Measurements from ENCODE around the gene PLK2. TPM values are rescaled to one million over a fixed set of nuclear protein-coding genes. Genes with fewer than 3 reads are reported as not detected.

PLK2 gene
- total RNA-seq, 1 experiment from 2014 or later: 31.9 TPM

DNA sequence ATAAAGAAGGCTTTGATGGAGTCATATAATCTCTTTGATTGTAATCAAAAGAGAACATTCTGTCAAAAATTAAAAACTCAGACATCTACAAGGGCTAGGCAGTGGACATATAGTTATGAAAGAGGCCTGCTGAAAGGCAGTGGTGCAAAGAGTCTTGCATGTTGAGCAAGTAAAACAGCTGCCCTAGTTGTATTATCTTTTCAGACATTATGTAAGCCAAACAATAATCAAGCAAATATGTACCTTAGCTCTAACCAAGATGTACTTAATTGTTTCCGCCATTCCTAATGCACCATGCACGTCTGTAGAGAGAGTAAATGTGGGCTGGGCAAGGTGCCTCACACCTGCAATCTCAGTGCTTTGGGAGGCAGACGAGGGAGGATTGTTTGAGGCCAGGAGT, 45.6 kb upstream of the PLK2 start:
- Histone ChIP-seq H3K36me3 (ENCODE audit: control insufficient read depth, insufficient read depth, low read length) (no peaks in the 10 kb centered on the region), H3K4me3 (ENCODE audit: low read depth, low read length) (no peak overlapping the region), H3K9me3 (no peaks in the 10 kb centered on the region), H3K4me1 (peaks cover 5% of the 10 kb centered on the region), H3K27me3 (replicated peaks; ENCODE audit: control insufficient read depth, insufficient read depth, low read length) (no peaks in the 10 kb centered on the region)
- TF ChIP-seq, protein P1, sequence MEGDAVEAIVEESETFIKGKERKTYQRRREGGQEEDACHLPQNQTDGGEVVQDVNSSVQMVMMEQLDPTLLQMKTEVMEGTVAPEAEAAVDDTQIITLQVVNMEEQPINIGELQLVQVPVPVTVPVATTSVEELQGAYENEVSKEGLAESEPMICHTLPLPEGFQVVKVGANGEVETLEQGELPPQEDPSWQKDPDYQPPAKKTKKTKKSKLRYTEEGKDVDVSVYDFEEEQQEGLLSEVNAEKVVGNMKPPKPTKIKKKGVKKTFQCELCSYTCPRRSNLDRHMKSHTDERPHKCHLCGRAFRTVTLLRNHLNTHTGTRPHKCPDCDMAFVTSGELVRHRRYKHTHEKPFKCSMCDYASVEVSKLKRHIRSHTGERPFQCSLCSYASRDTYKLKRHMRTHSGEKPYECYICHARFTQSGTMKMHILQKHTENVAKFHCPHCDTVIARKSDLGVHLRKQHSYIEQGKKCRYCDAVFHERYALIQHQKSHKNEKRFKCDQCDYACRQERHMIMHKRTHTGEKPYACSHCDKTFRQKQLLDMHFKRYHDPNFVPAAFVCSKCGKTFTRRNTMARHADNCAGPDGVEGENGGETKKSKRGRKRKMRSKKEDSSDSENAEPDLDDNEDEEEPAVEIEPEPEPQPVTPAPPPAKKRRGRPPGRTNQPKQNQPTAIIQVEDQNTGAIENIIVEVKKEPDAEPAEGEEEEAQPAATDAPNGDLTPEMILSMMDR (IDR thresholded peaks at IDR 0.05; ENCODE audit: insufficient read depth in 1 of 2, low read depth in 1 of 2, low read length in 1 of 2, severe bottlenecking in 1 of 2, unreplicated experiment in 1 of 2): no peak
- ChIA-PET POLR2A (no interaction called here), CTCF (interaction anchor here (0.8 kb wide), 1 partner anchor 386 kb away, joined by 3 read pairs; no protein-coding TSS in a partner anchor)
- BruUV-seq (replicated peaks): no TSS peak
- Mint-ChIP-seq H3K27me3 (ENCODE audit: insufficient read depth, unreplicated experiment) (peaks cover 2% of the 10 kb centered on the region), H3K4me1 (ENCODE audit: low read depth, unreplicated experiment) (peaks cover 17% of the 10 kb centered on the region), H3K9me3 (ENCODE audit: unreplicated experiment) (no peaks in the 10 kb centered on the region), H3K27ac (ENCODE audit: unreplicated experiment) (no peak overlapping the region), H3K36me3 (ENCODE audit: insufficient read depth, unreplicated experiment) (no peaks in the 10 kb centered on the region), H3K4me3 (ENCODE audit: unreplicated experiment) (no peak overlapping the region)
- intact Hi-C loops (cut with micrococcal nuclease; ENCODE audit: unreplicated experiment): no loop called here
- no peak for DNase-seq

DNA sequence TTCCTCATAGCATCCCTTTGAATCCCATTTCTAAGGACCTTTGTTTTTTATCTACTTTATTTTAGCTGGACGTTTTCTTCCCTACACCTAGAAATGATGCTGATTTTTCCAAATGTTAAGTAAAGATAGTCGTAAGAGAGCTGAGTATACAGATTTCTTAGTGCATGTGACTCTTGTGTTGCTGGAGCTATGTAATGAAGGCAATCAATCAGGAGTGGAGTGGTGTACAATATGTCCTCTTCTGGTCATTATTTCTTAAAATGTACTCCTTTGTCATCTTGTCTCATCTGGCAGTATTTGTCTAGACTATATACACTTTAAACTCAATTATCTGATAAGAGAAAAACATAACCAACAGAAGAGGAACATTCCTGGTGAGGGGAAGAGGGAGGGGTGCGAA, 44.9 kb upstream of the PLK2 start:
- intact Hi-C loops (cut with micrococcal nuclease; ENCODE audit: unreplicated experiment): loop anchor here (5.0 kb wide), 1 partner anchor 78 kb away; the partner anchor contains the start of gene RAB3C

DNA sequence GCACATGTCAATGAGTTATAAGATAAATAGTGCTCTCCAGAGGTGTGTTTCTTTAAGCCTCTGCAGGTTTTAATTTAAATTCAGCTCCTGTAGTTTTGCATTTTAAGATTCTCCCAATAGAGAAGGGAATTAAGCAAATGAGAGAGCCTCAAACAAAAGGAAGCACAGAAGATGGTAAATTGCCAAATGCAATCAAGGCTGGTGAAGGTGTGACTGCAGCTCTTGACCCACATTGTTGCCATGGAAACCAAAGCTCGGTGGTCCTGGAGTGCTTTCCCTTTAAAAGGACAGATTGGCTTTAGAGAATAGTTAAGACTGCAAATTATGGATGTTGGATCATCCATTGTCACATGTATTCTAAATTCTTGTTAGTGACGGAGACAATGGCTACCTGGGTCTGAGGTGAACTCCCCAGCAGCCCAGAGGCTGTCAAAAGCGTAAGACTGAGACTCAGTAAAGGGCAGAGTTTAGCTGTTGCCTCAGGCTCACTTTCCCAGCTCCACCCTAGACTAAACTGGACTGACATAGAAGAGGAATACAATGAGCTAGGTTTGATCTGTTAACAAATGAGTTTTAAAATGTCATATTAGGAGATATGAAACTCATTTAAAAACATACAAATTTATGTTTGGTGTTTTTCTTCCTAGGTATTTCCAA, 43.6 kb upstream of the PLK2 start:
- Mint-ChIP-seq H3K9me3 (ENCODE audit: unreplicated experiment) (no peaks in the 10 kb centered on the region), H3K27me3 (ENCODE audit: insufficient read depth, unreplicated experiment) (no peaks in the 10 kb centered on the region), H3K27ac (ENCODE audit: unreplicated experiment) (no peak overlapping the region), H3K36me3 (ENCODE audit: insufficient read depth, unreplicated experiment) (no peaks in the 10 kb centered on the region), H3K4me1 (ENCODE audit: low read depth, unreplicated experiment) (peaks cover 31% of the 10 kb centered on the region), H3K4me3 (ENCODE audit: unreplicated experiment) (no peak overlapping the region)
- ChIA-PET CTCF (no interaction called here), POLR2A (no interaction called here)
- Histone ChIP-seq H3K9me3 (no peaks in the 10 kb centered on the region), H3K36me3 (ENCODE audit: control insufficient read depth, insufficient read depth, low read length) (no peaks in the 10 kb centered on the region), H3K4me3 (ENCODE audit: low read depth, low read length) (no peak overlapping the region), H3K27me3 (replicated peaks; ENCODE audit: control insufficient read depth, insufficient read depth, low read length) (no peaks in the 10 kb centered on the region), H3K4me1 (peaks cover 24% of the 10 kb centered on the region)
- no peak for DNase-seq
- TF ChIP-seq, protein P1 (IDR thresholded peaks at IDR 0.05; ENCODE audit: insufficient read depth in 1 of 2, low read depth in 1 of 2, low read length in 1 of 2, severe bottlenecking in 1 of 2, unreplicated experiment in 1 of 2): no peak
- intact Hi-C loops (cut with micrococcal nuclease; ENCODE audit: unreplicated experiment): loop anchor here (5.0 kb wide), 1 partner anchor 79 kb away; the partner anchor contains the start of gene RAB3C
- no TSS peak for BruUV-seq (replicated peaks)

More for the DNA sequence above, 44.9 kb upstream of the PLK2 start:
- ChIA-PET POLR2A (interaction anchor here (0.6 kb wide), 1 partner anchor 89 kb away, joined by 3 read pairs; no protein-coding TSS in a partner anchor), CTCF (no interaction called here)
- H3K4me1 ChIP-seq: peaks cover 11% of the 10 kb centered on the region
- no peak overlapping the region for H3K27ac Mint-ChIP-seq (ENCODE audit: unreplicated experiment)
- H3K4me1 Mint-ChIP-seq (ENCODE audit: low read depth, unreplicated experiment): peaks cover 21% of the 10 kb centered on the region
- H3K27me3 Mint-ChIP-seq (ENCODE audit: insufficient read depth, unreplicated experiment): peaks cover 2% of the 10 kb centered on the region
- no peaks in the 10 kb centered on the region for H3K36me3 ChIP-seq (ENCODE audit: control insufficient read depth, insufficient read depth, low read length)
- no peaks in the 10 kb centered on the region for H3K27me3 ChIP-seq (replicated peaks; ENCODE audit: control insufficient read depth, insufficient read depth, low read length)
- no peaks in the 10 kb centered on the region for H3K9me3 ChIP-seq
- DNase-seq: no peak
- TF ChIP-seq, protein P1 (IDR thresholded peaks at IDR 0.05; ENCODE audit: insufficient read depth in 1 of 2, low read depth in 1 of 2, low read length in 1 of 2, severe bottlenecking in 1 of 2, unreplicated experiment in 1 of 2): no peak
- no peaks in the 10 kb centered on the region for H3K36me3 Mint-ChIP-seq (ENCODE audit: insufficient read depth, unreplicated experiment)
- no peak overlapping the region for H3K4me3 Mint-ChIP-seq (ENCODE audit: unreplicated experiment)
- BruUV-seq (replicated peaks): no TSS peak
- H3K9me3 Mint-ChIP-seq (ENCODE audit: unreplicated experiment): no peaks in the 10 kb centered on the region
- H3K4me3 ChIP-seq (ENCODE audit: low read depth, low read length): no peak overlapping the region

All from Caco-2 (cell line).